OCI-M1 (cell line): Measurements from ENCODE around the gene SLC1A3.

Experiments
- DNase-seq: peaks from one replicate; lab custom pipeline; 2025; lab: John Stamatoyannopoulos, UW

SLC1A3 gene

GRCh38 chr5:36600917-36601527 lies 5.4 kb upstream of the SLC1A3 start:
- DNase-seq = no peak

GRCh38 chr5:36602704-36603321 lies 3.6 kb upstream of the SLC1A3 start:
- DNase-seq = peak; percentile 22

- no peak for DNase-seq
Measured at GRCh38 chr5:36605241-36605640, 1.2 kb upstream of the SLC1A3 start.

- DNase-seq = no peak
Measured at GRCh38 chr5:36606036-36606427, 374 bp upstream of the SLC1A3 start.

- DNase-seq = no peak
Measured at GRCh38 chr5:36607114-36607571, 737 bp downstream of the SLC1A3 start.

- DNase-seq = no peak
Measured at GRCh38 chr5:36607838-36608783, 1.7 kb downstream of the SLC1A3 start.

- no peak for DNase-seq
Measured at GRCh38 chr5:36610621-36611020, 4.2 kb downstream of the SLC1A3 start.

DNA sequence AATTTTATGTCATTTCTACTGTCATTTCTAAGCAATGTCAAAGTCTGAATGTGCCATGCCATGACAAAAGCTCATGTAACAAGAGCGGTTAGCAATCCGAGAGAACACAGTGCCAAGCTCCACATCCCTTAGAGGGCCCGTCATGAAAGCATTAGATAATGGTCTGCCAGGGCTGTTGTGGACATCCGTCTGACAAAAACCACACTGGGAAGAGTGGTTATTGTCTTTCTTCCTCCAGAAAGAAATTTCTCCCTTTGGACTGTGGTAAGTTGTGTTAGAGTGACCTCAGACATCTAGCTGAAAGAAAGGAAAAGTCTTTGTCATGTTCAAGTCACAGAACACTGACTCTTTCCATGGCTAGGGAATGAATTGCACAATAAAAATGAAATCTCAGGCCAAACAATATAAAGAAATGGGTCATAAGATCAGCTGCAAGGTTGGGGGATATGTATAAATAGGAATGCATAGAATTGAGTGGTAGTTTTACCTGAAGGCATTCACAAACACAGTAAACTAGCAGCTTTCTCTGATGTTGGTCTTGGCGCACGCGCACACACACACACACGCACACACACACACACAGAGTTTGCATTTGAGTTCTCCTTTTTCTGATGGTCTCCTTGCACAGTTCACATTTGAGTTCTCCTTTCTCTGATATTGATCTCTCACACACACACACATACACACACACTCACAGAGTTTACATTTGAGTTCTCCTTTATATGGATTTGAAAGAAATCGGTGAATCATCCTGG lies 5.3 kb downstream of the SLC1A3 start:
- DNase-seq = no peak

DNA sequence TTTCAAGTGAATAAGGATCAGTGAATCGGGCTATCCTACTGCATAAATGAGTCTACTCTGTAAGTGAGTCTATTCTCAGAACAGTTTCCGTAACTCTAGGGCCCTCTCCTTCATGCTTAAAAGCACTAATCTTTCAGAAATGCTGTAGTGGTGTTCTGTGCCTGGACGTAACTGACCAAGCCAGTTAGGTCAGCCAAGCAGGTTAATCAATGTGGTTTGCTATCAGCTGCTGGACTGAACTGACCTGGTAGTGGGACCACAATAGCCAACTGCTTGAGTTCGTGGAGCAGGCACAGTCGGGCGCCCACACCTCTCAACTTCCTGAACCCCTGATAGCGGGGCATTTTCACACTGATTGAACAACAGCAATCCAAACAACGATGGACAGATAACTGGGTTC lies 6.8 kb downstream of the SLC1A3 start:
- no peak for DNase-seq

- DNase-seq = peak; percentile 18
Measured at GRCh38 chr5:36613771-36614656, 7.6 kb downstream of the SLC1A3 start.

- no peak for DNase-seq
Measured at GRCh38 chr5:36614657-36615308, 8.4 kb downstream of the SLC1A3 start.

DNA sequence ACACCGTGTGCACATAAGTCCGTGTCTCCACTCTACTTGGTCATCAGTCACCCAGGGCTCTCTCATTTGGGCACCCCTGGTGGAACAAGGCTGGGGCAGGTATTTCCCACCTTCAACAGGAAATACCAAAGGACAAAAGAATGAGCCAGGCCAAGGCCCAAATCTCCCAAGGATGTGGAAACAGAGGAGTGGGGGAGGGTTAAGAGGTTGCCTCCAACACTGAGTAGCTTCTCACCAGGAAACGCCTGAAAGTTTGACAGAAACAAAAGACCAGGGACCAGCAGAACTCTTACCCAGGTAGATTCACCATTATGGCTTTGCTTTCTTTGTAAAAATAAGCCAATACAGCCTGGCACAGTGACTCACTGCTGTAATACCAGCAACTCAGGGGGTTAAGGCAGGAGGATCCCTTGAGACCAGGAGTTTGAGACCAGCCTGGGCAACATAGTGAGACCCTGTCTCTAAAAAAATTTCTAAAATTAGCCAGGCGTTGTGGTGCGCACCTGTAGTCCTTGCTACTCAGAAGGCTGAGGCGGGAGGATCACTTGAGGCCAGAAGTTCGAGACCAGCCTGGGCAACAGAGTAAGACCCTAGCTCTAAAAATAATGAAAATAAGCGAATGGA lies 12.7 kb downstream of the SLC1A3 start:
- DNase-seq = no peak

DNA sequence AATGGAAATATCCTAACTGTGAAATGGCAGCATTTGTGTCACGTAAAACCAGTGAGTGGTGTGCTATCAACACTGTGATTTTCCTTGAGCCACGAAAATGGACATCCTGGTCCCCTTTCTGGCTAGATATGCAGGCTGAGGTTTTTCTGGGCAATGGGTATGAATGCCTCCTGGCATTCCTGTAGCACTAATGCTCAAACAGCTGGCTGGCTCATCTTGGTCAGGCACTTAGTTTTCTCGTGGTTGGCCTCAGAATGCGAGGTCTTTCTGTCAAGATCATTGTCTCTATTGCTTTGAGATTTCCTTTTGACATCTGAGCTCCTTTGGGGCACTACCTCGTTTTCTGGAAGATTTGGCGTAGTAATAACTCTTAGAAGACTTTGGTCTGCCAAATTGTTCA lies 15.6 kb downstream of the SLC1A3 start:
- no peak for DNase-seq

GRCh38 chr5:36623832-36624231 lies 17.4 kb downstream of the SLC1A3 start:
- DNase-seq = peak; percentile 28

DNA sequence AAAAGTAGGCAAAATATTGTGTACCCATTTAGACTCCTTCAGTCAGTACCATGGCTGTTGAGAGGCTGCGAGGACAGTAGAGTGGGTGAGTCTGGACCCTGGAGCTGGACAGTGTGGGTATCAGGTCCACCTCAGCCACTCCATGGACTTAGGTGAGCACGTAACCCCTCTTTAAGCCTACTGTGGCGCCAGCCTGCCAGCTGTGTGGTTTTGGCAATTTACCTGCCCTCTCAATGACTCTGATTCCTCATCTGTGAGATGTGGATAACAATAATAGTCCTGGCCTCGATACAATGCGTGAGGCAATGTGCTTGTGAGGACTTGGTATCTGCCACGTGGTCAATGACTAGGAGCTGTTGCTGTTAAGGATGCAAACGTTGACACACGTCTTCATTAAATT lies 17.9 kb downstream of the SLC1A3 start:
- no peak for DNase-seq

DNA sequence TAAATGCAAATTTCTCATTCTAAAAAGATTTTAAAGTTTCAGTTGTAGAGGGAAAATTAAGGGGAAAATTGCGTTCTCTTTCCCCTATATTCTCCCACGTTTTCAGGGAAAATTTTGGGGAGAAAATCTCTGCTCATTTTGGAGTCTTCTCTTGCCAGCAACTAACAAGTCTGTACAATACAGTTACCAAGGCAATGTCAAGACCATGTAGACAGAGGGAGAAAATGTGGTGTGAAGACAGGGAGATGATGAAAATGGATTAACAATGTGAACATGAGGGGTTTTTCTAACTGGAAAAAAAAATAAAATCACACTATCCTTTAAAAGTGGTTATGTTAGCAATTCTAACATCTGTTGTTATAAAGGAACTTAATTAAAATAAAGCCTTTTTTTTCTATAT lies 22.3 kb downstream of the SLC1A3 start:
- DNase-seq = no peak

GRCh38 chr5:36629729-36630128 lies 23.3 kb downstream of the SLC1A3 start:
- DNase-seq = no peak

DNA sequence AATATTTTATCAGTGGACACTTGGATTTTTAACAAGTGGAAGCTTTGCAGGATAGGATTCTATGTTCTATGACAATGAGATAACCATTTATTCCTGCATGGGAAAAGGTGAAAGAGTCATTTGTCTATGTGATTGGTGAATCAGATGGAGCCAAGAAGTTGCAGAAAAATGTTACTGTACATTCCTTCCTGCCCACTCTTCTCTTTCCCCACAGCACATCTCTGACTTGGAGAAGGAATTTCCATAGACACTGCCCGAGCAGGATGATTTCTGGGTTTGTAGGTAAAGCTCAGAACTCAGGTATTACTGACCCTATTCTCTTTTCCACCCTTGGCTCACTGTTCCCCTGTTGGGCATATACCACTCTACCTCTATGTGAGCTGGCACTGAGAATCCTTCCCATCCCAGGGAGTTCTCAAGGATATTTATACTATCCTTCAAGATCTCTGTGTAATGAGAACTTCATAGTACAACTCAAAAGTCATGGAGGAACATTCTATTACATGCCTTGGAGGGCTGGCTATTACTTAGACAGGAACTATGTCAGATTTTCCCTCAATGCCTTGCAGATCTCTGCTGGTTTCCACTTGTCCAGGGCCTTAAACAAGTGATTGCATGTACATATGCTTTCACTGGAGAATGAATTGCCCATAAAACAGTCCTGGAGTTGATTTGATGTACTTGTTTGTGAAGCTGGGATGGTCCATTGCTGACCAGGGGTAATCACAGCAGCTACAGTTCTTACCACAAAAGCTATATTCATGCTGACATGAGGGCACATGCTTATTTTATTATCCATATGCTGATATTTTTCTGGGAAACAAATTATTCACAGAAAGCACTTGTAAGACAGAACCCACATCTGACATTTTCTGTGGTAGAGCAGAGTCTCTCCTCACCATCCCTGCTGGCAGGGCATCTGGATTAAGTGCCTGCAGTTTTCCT lies 24.1 kb downstream of the SLC1A3 start:
- DNase-seq = no peak

DNA sequence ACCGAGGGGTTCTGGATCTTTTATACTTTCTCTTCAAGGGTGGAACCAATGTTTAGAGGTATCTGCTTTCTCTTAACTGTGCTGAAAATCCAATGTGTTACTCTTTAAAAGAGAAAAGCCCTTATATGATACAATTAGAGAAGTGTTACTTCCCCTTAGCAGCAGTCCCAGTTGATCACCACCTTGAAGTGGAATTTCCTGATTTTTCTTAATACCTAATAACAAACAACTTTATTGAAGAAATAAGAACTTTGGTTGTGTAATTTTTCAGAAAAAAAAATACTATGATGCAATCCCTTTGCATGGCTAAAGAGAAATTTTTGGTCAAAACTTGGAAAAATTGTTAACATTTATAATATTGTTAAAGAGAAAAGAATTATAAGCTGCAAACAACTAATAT lies 24.7 kb downstream of the SLC1A3 start:
- DNase-seq = no peak
